Measurements from ENCODE around the gene NATD1. TPM values are rescaled to one million over a fixed set of nuclear protein-coding genes. Genes with fewer than 3 reads are reported as not detected.

Gene NATD1
- total and polyA plus RNA-seq, 3 donors from 2014 or later: 12.1 to 20.0 (median 17.9) TPM

- H3K36me3 ChIP-seq (ENCODE audit: low read depth, missing control alignments): no peaks in the 10 kb centered on the region
- TF ChIP-seq, protein P1, sequence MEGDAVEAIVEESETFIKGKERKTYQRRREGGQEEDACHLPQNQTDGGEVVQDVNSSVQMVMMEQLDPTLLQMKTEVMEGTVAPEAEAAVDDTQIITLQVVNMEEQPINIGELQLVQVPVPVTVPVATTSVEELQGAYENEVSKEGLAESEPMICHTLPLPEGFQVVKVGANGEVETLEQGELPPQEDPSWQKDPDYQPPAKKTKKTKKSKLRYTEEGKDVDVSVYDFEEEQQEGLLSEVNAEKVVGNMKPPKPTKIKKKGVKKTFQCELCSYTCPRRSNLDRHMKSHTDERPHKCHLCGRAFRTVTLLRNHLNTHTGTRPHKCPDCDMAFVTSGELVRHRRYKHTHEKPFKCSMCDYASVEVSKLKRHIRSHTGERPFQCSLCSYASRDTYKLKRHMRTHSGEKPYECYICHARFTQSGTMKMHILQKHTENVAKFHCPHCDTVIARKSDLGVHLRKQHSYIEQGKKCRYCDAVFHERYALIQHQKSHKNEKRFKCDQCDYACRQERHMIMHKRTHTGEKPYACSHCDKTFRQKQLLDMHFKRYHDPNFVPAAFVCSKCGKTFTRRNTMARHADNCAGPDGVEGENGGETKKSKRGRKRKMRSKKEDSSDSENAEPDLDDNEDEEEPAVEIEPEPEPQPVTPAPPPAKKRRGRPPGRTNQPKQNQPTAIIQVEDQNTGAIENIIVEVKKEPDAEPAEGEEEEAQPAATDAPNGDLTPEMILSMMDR (IDR thresholded peaks at IDR 0.05): no peak
- no peak for TF ChIP-seq POLR2A (IDR thresholded peaks at IDR 0.05)
- no peaks in the 10 kb centered on the region for H3K4me1 ChIP-seq
- intact Hi-C loops (cut with DNase I; ENCODE audit: low total_unique reads): no loop called here
- no peak overlapping the region for H3K4me3 ChIP-seq
- WGBS, 2 donors: 52 to 59% methylated on average over 12 to 13 of the region's 13 CpGs
- H3K27ac ChIP-seq: no peak overlapping the region
- H3K27me3 ChIP-seq: no peaks in the 10 kb centered on the region
- H3K9me3 ChIP-seq: no peaks in the 10 kb centered on the region
- DNase-seq: no peak
These were observed 45.8 kb upstream of the NATD1 start for GRCh38 chr17:21298983-21299519.

DNA sequence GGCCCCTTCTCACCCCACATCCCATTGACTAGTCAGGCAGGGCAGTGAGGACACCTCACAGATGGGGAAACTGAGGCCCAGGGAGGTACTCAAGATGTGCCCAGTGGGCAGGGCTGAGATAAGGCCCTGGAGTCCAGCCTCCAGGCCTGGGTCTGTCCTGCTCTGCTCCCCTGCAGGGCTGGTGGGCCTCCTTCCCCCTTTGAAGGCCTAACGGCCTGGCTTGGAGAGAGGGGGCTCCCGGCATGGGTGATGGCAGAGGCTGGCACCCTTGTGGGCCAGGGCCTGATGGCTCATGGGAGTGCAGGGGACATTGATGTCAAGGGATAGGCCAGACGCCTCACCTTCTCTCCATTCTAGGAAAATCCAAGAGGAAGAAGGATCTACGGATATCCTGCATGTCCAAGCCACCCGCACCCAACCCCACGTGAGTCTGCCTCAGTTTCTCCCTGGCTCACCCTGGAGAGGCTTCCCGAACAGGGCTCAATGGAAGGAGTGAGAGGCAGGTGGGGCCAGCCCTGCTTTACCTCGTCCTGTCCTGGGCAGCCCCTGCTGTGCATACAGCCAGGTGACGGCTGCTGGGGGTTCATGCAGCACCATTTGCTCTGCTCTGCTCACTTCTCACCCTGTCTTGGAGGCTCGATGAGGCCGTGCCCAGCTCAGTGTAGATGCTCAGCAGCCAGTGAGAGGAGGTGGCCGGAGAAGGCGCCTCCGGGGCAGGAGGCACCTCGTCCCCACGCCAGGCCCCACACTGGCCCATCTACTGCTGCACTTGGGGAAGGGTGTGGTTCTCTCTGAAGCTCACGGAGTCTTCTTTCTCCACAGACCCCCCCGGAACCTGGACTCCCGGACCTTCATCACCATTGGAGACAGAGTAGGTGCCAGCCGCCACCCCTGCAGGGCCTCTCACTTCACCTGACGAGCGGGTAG is 45.1 kb upstream of the NATD1 start:
- H3K27me3 ChIP-seq: no peaks in the 10 kb centered on the region
- no peaks in the 10 kb centered on the region for H3K36me3 ChIP-seq (ENCODE audit: low read depth, missing control alignments)
- DNase-seq: no peak
- H3K27ac ChIP-seq: no peak overlapping the region
- intact Hi-C loops (cut with DNase I; ENCODE audit: low total_unique reads): no loop called here
- H3K4me3 ChIP-seq: no peak overlapping the region
- TF ChIP-seq, protein P1 (IDR thresholded peaks at IDR 0.05): no peak
- TF ChIP-seq POLR2A (IDR thresholded peaks at IDR 0.05): no peak
- WGBS, 2 donors: 77 to 79% methylated on average over 21 to 22 of the region's 22 CpGs
- H3K9me3 ChIP-seq: no peaks in the 10 kb centered on the region
- H3K4me1 ChIP-seq: no peaks in the 10 kb centered on the region

DNA sequence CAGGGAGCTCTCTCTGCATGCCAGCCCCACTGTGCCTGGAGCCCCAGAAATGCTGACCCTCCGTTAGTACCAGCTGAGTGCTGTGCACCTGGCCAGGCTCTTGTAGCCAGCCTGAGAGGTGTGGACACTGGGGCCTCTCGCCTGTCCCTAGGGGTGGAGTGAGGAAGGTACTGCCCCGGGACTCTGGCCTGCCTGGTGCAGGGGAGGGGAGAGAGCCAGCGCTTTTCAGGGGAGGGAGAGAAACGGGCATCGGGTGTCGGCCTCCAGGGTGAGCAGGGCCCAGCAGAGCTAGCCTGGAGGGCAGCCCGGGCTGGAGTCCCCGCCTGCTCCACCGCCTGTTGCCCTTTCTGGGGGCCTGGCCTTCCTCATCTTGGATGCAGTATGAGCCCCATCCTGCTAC is 44.4 kb upstream of the NATD1 start:
- intact Hi-C loops (cut with DNase I; ENCODE audit: low total_unique reads): no loop called here
- H3K27ac ChIP-seq: no peak overlapping the region
- no peaks in the 10 kb centered on the region for H3K27me3 ChIP-seq
- no peak overlapping the region for H3K4me3 ChIP-seq
- no peaks in the 10 kb centered on the region for H3K9me3 ChIP-seq
- no peaks in the 10 kb centered on the region for H3K36me3 ChIP-seq (ENCODE audit: low read depth, missing control alignments)
- TF ChIP-seq POLR2A (IDR thresholded peaks at IDR 0.05): no peak
- TF ChIP-seq, protein P1 (IDR thresholded peaks at IDR 0.05): no peak
- 57 to 64% methylated on average over 9 to 10 of the region's 10 CpGs for WGBS, 2 donors
- DNase-seq: no peak
- no peaks in the 10 kb centered on the region for H3K4me1 ChIP-seq

GRCh38 chr17:21297026-21297520 is 43.9 kb upstream of the NATD1 start:
- no peaks in the 10 kb centered on the region for H3K36me3 ChIP-seq (ENCODE audit: low read depth, missing control alignments)
- H3K9me3 ChIP-seq: no peaks in the 10 kb centered on the region
- intact Hi-C loops (cut with DNase I; ENCODE audit: low total_unique reads): no loop called here
- no peak overlapping the region for H3K27ac ChIP-seq
- H3K4me3 ChIP-seq: no peak overlapping the region
- DNase-seq: no peak
- WGBS, 2 donors: 70 to 80% methylated on average over 9 to 10 of the region's 10 CpGs
- TF ChIP-seq, protein P1 (IDR thresholded peaks at IDR 0.05): no peak
- TF ChIP-seq POLR2A (IDR thresholded peaks at IDR 0.05): no peak
- H3K27me3 ChIP-seq: no peaks in the 10 kb centered on the region
- H3K4me1 ChIP-seq: no peaks in the 10 kb centered on the region
